Brain microvascular endothelial cell (primary cell): ENCODE data around the gene PHACTR2.
"Not testable (repeated sequence)": the region's sequence is repeated elsewhere in the genome, so short reads cannot be mapped to it uniquely, and the experiment has no call there.

Experiments used
- DNase-seq: peaks from one replicate; pipeline ENCODE4 v3.0.0-alpha.2; 2020
- H3K27ac ChIP-seq: fragments of 250-450 bp; sonication (Bioruptor Pico); 2 replicates; pipeline ENCODE4 v1.5.1; 2020; ENCODE audit warnings: mild to moderate bottlenecking, moderate library complexity
- H3K27me3 ChIP-seq: fragments of 250-450 bp; sonication (Bioruptor Pico); replicated peaks from 2 replicates; pipeline ENCODE4 v1.5.1; 2020; ENCODE audit warnings: mild to moderate bottlenecking
- H3K36me3 ChIP-seq: fragments of 250-450 bp; sonication (Bioruptor Pico); replicated peaks from 2 replicates; pipeline ENCODE4 v1.5.1; 2020; ENCODE audit warnings: mild to moderate bottlenecking
- H3K4me3 ChIP-seq: 2 replicates; pipeline ENCODE4 v1.5.1; 2011; ENCODE audit warnings: low read depth, mild to moderate bottlenecking, control low read depth, low read length, moderate library complexity
- CTCF ChIP-seq: IDR thresholded peaks from 2 replicates; pipeline ENCODE4 v1.5.1; 2011; ENCODE audit warnings: low read depth, mild to moderate bottlenecking, moderate library complexity, low read length, control low read depth, inconsistent platforms; ENCODE audit errors: missing control alignments
- in situ Hi-C: cut with HindIII; loops from 2 replicates; pipeline ENCODE4 v1.10.0; 2017; ENCODE audit warnings: low sequenced_read_pairs, low pct_ligation_motif_present

PHACTR2 gene

GRCh38 chr6:143782481-143782880 is 104.7 kb downstream of the PHACTR2 start:
- peaks cover 15% of the 10 kb centered on the region for H3K36me3 ChIP-seq

GRCh38 chr6:143783077-143783476 is 105.3 kb downstream of the PHACTR2 start:
- in situ Hi-C loops: no loop called here

More at GRCh38 chr6:143782481-143782880, 104.7 kb downstream of the PHACTR2 start:
- Histone ChIP-seq H3K4me3 (no peak overlapping the region), H3K27ac (no peak overlapping the region), H3K27me3 (no peaks in the 10 kb centered on the region)
- in situ Hi-C loops: no loop called here
- DNase-seq: no peak
- no peak for TF ChIP-seq CTCF

GRCh38 chr6:143784316-143784715 is 106.6 kb downstream of the PHACTR2 start:
- in situ Hi-C loops: no loop called here
- Histone ChIP-seq H3K36me3 (peaks cover 15% of the 10 kb centered on the region), H3K4me3 (no peak overlapping the region), H3K27ac (no peak overlapping the region), H3K27me3 (no peaks in the 10 kb centered on the region)
- no peak for DNase-seq
- no peak for TF ChIP-seq CTCF

More at GRCh38 chr6:143783077-143783476, 105.3 kb downstream of the PHACTR2 start:
- Histone ChIP-seq H3K36me3 (peaks cover 15% of the 10 kb centered on the region), H3K4me3 (no peak overlapping the region), H3K27me3 (no peaks in the 10 kb centered on the region), H3K27ac (no peak overlapping the region)
- DNase-seq: no peak
- TF ChIP-seq CTCF: no peak

- H3K4me3 ChIP-seq, H3K27ac ChIP-seq, in situ Hi-C loops, DNase-seq, H3K27me3 ChIP-seq: not testable (repeated sequence)
- peaks cover 15% of the 10 kb centered on the region for H3K36me3 ChIP-seq
Measured at GRCh38 chr6:143786371-143786770, 108.6 kb downstream of the PHACTR2 start.

- Histone ChIP-seq H3K27me3 (no peaks in the 10 kb centered on the region), H3K4me3 (no peak overlapping the region), H3K27ac (no peak overlapping the region), H3K36me3 (no peaks in the 10 kb centered on the region)
- no peak for DNase-seq
- no peak for TF ChIP-seq CTCF
- in situ Hi-C loops: no loop called here
Measured at GRCh38 chr6:143792402-143793279, 114.9 kb downstream of the PHACTR2 start.

- Histone ChIP-seq H3K4me3 (no peak overlapping the region), H3K36me3 (no peaks in the 10 kb centered on the region), H3K27me3 (no peaks in the 10 kb centered on the region), H3K27ac (no peak overlapping the region)
- no peak for DNase-seq
- TF ChIP-seq CTCF: no peak
- in situ Hi-C loops: no loop called here
Measured at GRCh38 chr6:143793280-143793619, 115.5 kb downstream of the PHACTR2 start.

- H3K27ac ChIP-seq, H3K36me3 ChIP-seq, in situ Hi-C loops, DNase-seq, H3K27me3 ChIP-seq, H3K4me3 ChIP-seq: not testable (repeated sequence)
Measured at GRCh38 chr6:143796551-143796950, 118.8 kb downstream of the PHACTR2 start.

GRCh38 chr6:143798487-143798886 is 120.7 kb downstream of the PHACTR2 start:
- H3K4me3 ChIP-seq, in situ Hi-C loops, DNase-seq, H3K27ac ChIP-seq, H3K27me3 ChIP-seq, H3K36me3 ChIP-seq: not testable (repeated sequence)
